NAMALWA (cell line): Measurements from ENCODE around the gene FANK1.

ENCODE experiments used
- DNase-seq: peaks from one replicate; pipeline ENCODE4 v3.0.0-alpha.2; 2015; ENCODE audit warnings: low spot score

The FANK1 gene

DNA sequence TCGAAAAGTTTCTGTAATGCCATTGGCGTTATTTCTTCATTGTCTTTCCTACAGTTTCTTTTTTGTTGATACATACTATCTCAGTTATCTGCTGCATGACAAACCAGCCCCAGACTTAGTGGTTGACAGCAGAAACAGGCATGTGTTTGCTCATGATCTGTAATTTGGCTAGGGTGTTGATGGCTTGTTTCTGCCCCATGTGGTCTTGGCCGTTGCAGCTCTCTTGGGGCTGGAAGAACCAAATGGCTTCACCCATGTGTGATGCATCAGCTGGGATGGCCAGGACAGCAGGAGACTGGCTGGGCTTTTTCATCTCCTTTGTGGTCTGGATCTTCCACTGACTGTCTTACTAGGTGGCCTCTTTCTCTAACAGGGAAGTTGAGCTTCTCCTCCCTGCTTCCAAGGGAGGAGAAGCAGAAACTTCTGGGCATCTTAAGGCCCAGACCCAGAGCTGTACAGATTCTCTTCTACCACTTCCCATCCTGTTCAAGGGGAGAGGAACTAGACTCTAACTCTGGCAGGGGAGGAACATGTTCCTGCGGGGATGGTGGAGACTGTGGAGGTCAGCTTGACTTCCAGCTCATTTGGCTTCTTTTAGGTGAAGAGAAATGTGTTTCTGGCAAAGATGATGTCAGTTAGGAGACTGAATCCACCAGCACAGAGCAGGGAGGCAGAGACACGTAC is 89.3 kb downstream of the FANK1 start:
- DNase-seq: no peak

DNA sequence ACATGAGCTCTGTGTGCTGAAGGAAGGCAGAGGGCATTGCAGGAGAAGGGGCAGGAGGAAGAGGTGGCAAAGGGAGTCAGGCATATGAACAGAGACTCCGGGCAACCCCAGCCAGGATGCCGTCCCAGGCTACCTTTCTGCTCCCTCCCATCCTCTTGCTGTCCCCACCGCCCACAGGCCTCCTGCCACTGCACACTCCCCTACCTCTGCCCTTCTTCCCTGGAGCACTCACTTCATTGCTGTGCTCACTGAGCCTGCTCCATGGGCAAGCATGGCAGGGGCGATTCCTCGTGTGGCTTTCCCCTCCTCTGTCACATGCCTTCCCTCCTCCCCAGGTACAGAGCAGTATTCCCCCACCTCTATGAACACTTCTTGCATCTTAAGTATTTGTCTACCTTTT is 93.4 kb downstream of the FANK1 start:
- DNase-seq: no peak

DNA sequence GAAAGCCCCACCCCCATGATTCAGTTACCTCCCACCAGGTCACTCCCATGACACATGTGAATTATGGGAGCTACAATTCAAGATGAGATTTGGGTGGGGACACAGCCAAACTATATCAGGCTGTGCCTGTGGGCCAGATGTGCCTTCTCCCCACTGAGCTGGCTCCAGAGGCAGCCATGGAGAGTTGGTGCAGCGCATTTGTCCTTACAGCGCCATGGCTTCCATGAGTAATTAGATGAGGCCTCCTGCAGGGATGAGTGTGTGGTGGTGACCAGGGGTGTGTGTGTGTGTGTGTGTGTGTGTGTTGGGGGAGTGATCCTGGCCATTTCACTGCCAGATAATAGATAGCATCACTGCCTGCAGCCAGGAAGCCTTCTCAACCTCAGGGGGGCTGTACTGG is 94.6 kb downstream of the FANK1 start:
- DNase-seq: no peak

DNA sequence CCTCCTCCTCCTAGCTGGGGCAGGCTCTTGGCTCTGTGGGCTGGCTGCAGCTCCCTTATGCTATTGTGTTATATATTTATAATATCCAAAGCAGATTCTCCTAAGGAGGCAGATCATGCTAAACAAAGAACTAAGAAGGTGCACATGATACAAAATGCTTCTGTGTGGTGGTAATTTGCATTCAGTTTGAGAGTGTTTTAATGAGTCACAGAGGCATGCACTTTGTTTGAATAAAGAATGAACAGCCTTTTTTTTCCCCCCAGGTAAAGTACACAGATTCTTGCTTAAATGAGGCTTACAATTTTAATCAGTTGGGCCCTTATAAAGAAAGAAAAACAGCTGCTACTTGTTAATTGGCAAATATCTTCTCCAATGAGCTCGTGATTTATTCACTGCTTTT is 95.0 kb downstream of the FANK1 start:
- DNase-seq: no peak

DNA sequence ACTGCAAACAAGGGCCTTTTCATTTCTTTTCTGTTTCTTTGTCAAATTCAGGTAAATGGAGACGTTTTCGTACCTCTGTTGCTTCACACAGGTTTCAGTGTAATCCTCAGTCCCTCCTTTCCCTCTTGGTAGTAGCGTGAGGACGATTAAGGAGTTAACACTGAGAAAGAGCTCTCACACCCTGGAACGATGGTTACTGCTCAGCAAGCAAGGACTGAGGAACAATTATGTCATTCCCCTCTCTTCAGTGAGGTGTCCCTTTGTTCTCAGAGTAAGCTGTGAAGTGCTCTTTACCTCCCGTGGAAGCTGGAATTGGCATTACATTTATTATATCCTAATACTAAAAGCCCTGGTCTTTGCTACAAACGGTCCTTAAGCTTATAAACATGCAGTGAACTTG is 95.9 kb downstream of the FANK1 start:
- no peak for DNase-seq

DNA sequence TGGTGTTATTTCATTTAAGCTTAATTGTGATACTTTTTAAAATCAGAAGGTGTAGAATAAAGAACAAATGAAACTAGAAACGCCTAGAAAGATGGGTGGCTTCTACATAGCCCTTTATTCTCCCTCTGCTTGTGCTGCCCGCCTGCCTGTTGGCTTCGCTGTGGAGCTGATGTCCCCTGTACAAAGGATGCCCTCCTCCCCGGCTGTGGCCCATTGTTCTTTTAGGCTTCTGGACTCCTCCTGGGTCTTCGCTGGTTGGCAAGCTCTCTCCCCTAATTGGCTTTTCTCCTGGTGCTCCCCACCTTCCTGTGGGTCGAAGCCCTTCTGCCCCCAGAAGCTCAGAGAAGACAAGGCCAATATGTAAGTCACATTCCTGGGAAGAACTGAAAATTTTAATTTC is 98.2 kb downstream of the FANK1 start:
- no peak for DNase-seq

DNA sequence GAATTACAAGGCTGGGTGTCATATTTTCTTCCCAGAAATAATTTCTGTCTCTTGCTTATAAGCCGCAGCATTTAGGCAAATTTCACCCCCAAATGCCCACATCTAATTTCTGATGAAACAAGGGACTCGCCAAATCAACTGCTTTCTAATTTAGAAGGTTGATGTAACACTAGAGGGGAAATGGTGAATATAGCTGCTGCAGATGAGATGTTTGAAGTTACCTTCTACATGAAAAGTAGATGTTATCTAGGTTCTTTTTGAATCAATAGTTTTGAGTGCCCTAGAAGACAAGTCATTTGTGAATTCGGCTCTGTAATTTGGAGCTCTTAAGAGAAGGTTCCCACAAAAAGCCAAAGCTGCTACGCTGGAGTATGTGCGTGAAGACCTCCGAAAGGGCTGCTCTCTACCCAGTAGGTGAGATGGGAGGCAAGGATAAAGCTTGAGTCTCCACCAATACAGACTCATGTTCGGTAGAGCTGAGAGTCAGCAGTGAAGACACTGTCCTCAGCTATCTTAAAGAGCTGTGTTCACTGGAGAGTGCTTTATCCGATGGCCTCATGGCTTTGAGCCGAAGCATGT is 99.5 kb downstream of the FANK1 start:
- no peak for DNase-seq

DNA sequence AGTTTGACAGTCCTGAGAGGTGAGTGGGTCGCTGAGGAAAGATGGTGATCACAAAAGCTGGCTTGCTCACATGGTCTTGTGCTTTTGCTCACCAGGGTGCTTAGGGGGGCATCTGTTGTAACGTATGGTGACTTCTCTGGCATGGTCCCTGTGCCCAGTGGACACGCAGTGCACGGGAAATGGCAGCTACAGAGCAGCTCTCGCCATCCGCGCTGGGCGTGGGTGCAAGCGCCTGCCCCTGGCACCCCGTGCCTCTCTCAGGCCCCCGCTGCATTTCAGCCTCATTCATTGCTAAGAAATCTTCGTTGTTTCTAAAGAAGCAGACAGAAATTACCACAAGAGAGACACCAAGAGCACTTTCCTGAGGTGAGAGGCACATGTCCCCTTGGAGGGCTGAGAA is 101.2 kb downstream of the FANK1 start:
- no peak for DNase-seq

DNA sequence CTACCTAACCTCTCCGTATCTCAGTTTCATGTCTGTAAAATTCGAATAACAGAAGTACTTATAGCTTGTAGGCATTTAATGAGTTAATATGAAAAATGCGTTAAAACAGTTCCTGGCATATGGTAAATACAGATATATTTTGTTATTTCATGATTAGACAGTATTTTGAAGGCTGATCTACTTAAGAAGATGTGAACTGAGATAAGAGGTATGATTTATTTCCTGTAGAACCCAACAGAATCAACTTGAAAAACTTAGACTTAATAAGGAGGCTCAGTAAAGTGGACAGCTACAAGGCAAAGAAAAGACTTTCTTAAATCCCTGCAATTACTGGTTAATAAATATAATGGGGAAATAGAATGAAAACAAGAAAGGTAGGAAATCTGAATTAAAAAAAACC is 103.3 kb downstream of the FANK1 start:
- DNase-seq: no peak

DNA sequence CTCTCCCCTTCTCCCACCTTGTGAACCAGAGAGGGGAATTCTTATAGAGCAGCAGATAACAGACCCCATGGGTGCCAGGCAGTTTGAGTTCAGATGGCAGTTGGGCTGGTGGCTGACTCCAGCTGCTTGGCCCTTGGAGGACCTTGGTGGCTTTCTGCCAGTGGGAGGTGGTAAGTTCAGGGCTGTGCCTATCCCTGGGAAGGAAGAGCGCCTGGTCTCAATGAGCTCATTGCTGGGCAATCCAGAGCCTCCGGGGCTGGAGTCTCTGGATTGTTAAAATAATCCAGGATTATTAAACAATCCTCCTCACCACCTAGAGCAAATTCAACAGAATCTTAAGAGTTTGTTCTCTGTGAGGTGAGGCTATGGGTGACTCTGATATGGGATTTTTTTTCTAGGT is 105.2 kb downstream of the FANK1 start:
- DNase-seq: no peak

DNA sequence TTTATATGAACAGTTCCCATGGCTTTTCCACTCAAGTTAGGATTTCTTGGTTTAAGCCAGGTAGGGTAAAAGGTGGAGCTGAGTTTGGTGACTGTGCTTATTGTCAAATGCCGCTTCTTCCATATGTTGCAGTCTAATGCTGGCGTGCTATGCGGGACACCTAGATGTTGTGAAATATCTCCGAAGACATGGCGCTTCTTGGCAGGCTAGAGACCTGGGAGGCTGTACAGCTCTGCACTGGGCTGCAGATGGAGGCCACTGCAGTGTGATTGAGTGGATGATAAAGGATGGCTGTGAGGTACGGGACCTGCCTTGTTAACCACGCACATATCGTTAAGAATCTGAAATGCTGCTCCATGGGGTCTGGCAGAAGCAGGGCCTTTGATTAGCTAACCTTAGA is 108.4 kb downstream of the FANK1 start:
- no peak for DNase-seq

DNA sequence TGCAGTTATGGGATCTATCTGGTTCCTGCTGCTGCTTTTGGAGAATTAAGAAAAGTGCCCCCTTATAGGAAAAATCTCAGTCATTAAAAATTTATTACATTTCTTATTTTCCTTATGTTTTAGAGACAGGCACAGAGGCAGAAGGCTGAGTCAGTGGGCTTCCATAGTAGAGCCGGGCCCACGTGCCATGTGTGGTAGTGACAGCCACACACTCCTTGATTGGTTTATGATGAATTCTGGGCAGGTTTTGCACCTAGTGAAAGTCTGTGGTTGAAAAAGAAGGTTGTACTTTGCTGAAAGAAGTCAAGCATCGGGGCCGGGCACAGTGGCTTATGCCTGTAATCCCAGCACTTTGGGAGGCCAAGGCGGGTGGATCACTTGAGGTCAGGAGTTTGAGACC is 109.9 kb downstream of the FANK1 start:
- DNase-seq: no peak

DNA sequence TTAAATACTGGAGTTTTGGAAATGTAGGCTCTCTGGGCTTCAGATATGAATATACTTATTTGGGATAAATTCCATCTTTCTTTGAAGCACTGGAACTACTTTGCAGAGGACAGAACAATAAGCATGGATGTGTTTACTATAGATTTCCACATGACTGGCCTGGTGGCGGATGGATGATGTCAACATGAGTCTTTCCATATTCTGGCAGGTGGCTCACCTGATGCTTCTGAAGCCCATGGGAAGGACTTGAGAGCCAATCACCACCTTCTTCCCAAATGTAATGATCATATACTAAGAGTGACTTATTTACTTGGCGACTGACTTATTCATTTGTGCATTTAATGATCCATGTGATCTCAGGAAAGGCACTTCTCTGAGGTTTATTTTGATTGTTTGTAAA is 110.5 kb downstream of the FANK1 start:
- no peak for DNase-seq

DNA sequence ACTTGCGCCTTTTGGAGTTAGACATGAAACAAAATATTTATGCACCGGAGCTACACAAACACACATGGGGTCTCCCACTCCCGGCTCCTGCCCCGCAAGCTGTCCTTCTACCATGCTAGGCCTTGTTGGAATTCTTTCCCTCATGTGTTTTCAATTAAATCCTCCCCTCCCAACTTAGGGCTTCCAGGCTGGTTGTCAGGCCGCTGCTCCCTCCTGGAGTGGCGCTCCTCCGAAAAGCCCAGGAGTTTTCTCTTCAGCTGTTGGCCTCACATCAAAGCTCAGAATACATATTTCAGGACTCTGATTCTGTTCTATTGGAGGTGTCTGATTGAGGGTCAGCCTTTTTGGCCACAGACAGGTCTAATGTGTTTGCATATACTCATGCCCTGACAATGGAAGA is 113.3 kb downstream of the FANK1 start:
- no peak for DNase-seq

DNA sequence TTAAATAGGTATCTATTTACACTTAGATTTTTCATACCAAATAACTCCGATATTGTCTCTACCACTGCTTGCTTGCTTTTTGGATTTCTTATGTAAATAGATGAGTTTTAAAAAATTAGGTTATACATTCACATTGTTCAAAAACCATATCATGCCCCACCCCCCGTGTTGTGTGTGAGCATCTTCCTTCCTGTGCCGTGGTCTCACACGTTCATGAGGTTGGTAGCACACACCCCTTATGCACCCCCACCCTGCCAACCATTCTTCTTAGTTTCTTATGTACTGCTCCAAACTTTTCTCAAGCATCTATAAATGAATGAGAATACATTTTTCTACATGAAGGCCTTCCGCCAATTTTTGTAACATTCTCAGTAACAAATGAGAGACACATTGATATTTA is 115.6 kb downstream of the FANK1 start:
- DNase-seq: no peak

DNA sequence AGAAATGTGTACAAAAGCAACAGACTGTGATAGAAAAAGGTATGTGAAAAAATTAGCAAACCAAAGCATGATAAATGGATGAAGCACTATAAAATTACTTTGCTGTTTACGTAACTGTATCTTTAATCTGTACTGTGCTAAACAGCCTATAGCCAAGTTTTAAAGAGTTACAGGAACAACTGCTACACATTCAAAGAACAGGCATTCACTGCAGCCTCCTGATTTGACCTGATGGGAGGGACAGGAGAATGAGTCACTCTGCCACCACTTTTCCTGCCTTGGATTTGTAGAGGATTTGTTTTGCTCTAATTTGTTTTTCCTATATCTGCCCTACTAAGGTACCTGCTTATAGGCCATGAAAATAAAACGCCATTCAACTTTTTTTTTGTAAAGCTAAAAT is 116.1 kb downstream of the FANK1 start:
- no peak for DNase-seq

DNA sequence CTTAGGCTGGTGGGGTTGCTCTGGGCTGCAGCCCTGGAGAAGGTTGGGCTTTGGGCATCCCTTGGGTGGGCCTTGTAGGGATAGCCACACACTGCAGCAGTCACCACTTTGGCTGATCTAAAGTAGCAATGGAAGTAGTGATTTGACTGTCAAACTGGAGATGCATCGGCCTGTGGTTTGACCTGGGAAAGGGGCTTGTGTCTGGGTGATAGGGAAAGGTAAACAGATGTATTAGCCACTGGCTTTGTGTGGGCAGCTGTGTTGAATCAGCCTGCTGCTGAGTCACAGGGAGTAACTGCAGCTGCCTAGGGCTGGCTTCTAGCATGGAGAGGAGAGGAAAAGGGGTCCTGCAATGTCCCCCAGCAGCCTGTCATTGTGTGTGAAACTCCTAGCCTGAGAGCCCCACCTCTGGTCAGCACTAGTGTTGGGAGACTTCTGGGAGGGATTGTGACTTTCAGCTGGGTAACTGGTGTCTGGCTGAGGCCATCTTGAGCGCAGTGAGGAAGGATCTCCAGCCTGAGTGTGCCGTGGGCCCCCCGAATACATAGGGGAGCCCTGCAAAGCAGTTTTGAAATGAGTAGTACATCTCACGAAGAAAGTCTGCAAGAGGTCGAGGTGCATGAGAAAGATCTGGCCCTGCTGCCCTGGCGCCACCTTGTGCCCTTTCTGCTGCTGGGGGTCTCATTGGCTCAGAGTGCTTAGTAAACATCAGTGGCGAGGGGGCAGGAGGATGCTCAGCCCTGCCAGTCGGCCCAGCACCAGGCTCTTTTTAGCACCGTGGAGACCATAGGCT is 117.3 kb downstream of the FANK1 start:
- DNase-seq: no peak

DNA sequence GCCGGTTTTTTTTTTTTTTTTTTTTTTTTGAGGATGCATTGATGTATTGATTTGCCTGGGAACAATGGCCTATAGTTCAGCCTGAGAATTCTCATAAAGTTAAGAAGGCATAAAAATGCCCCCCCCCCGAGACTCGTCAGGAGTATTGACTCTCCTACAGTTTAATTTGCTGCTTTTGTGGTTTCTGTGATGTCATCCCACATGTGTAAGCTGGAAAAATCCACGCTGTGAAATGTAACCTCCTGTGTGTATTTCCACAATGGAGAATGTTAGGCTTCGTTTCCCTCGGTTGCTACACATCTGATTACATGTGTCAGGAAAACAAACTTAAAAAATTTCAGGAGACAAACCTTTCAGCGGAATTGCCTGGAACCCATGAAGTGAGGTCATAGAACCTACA is 117.9 kb downstream of the FANK1 start:
- DNase-seq: no peak

DNA sequence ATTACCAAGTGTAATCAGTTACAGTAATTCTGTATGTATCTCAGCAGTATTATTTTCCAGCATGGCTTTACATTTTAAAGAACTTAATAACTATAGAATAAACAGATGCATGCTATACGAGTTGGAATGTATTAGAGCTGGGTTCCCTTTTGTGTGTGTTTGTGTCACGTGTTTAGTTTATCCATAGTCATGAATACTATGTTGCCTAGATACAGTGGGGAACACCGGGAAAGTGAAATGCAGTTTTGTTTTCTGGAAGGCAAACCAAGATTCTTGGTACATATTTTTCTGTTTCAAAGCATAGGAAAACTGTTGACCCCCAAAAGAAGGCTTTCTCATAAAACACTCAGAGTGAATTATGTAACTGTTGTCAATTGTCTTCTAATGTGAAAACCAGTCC is 119.0 kb downstream of the FANK1 start:
- no peak for DNase-seq

DNA sequence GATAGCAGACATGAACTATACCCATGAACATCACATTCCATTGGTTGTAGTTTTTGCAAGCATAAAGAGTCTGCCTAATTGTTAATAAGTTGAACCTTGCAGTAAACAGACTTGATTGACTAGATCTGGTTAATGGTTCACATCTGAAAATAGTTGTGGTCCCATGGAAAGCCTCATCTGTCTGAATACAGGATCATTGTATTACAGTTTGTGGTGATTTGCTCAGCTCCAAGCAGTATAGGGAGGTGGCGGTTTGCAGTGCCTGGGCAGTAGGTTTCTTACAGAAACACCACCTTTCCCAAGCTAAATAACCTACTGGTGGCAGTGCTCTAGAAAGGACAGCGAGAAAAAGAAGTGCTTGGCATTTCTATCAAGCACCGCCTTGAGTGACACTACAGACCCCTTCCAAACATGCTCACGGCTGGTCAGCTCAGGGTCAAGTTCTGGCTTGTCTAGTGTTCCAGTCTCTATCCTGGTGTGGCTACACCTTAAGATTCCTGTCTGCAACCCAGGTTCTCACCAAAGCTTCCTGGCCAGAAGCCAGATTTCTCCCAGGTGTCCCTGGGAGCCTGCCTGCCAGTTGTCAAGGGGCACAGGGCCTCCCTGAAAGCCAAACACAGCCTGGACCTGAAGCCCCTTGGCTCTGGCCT is 119.9 kb downstream of the FANK1 start:
- DNase-seq: no peak

DNA sequence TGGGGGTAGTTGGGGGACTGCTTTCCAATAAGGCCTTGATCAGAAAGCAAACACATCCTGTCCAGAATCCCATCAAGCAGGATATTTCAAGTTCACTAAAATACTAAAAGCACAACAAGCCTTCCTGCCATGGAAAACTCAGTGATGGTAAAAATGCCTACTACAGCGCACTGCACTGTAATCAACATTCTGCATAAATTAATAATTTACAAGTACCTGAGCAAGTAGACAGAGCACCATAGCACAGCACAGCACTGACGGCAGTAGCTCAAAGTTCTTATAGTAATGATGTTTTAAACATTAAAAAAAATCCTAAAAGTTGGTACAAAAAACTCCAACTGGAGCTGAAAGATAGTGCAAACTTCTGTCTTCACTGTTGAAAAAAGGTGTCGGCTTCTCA is 120.5 kb downstream of the FANK1 start:
- no peak for DNase-seq

DNA sequence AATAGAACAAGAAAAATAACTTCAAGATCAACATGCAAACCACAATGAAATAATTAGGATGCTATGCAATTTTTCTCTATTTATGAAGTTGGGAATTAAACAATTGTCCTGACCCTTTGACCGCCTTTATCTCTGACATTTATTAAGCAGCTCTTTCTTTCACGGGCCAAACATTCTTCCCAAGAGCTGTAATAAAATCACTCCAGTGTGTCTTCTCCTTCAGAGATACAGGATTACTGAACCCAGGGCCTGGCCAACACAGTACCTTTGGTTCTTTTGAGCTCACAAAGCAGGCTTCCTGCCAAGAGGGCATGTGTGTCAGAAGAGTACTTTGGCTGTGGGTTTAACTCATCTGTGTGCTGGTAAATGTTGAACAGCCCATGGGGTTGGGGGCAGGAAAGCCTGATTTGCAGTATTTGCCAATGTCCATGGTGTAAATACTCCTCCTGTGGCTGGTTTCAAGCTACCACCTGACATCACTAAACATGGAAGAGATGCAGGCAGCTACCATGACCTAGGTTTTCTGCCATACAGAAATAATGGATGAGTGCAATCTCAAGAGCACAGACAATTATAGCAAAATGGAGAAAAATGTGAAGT is 121.7 kb downstream of the FANK1 start:
- DNase-seq: no peak
